Measurements from ENCODE around the gene PILRA.
"Not testable (repeated sequence)": the region's sequence is repeated elsewhere in the genome, so short reads cannot be mapped to it uniquely, and the experiment has no call there.

Gene PILRA

DNA sequence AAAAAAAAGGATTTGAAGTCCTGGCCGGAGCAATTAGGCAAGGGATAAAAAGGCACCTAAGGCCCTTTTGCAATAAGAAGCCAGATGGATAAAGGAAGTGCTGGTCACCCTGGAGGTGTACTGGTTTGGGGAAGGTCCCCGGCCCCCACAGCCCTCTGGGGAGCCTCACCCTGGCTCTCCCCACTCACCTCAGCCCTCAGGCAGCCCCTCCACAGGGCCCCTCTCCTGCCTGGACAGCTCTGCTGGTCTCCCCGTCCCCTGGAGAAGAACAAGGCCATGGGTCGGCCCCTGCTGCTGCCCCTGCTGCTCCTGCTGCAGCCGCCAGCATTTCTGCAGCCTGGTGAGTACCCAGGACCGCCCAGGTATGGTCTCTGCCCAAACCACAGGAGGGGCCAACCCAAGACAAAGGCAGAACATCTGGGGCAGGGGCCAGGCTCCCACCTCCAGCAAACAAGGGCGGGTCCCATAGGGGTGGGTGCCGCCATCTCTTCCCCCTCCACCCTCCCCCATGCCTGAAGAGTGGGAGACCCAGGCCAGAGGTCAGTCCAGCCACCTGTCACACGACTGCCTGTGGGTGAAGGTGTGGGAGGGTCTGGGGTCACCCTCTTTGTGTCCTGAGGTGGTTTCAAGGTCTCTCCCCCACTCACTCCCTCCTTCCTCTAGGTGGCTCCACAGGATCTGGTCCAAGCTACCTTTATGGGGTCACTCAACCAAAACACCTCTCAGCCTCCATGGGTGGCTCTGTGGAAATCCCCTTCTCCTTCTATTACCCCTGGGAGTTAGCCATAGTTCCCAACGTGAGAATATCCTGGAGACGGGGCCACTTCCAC lies 15.0 kb upstream of the PILRA start, which contains the start of gene PILRB:
PILRB (plus strand) TSS at position 91 of the 830 bp plus-strand sequence; CDS start at position 277, 186 bp downstream.
- no peak for DNase-seq

DNA sequence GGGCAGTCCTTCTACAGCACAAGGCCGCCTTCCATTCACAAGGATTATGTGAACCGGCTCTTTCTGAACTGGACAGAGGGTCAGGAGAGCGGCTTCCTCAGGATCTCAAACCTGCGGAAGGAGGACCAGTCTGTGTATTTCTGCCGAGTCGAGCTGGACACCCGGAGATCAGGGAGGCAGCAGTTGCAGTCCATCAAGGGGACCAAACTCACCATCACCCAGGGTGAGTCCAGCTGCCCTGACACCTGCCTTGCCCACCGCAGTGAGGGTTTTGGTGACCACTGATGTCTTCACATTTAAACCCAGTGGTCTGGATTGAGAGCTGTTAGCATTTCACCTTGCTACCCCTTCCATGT lies 14.5 kb upstream of the PILRA start:
- DNase-seq = no peak

DNA sequence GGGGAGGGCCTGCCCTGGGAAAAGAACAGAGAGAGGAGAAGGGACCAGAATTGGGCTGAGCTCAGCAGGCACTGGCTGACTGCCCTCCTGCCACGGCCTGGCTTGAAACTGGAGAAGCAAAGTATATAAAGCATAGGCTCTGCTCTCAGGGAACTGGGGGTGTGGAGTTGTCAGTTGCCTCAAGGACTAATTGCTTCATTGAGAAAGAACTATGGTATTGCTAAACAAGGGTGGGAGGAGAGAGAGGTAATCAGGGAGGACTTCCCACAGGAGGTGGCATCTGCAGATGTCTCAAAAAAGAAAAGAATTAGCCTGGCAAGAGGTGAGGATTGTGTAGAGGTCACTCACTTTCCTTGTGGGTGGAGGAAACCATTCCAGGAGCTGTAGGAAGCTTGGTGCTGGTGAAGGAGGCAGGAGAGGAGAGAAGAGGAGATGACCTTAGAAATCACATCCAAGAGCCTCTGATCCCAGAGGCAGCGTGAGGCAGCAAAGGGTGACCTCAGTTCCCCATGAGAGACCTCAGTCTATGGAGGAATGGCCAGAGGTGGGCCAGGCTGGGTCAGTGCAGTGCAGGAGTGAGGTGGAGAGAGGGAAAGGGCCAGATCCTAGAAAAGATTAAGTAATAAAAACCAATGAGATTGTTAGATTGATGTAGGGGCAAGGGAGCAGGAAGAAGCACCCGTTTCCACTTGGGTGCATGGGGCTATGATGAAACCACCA lies 13.0 kb upstream of the PILRA start:
- DNase-seq = no peak

DNA sequence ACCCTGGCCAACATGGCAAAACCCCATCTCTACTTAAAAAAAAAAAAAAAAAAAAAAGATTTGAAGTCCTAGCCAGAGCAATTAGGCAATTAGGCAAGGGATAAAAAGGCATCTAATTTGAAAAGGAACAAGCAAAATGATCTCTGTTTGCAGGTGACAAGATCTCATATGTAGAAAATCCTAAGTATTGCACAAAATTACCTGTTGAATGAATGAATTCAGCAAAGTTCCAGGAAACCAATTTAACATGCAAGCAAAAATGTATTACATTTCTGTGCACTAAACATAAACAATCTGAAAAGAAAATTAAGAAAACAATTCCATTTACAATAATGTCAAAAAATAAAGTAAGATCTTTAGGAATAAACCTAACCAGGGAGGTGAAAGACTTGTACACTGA lies 10.2 kb upstream of the PILRA start:
- no peak for DNase-seq

DNA sequence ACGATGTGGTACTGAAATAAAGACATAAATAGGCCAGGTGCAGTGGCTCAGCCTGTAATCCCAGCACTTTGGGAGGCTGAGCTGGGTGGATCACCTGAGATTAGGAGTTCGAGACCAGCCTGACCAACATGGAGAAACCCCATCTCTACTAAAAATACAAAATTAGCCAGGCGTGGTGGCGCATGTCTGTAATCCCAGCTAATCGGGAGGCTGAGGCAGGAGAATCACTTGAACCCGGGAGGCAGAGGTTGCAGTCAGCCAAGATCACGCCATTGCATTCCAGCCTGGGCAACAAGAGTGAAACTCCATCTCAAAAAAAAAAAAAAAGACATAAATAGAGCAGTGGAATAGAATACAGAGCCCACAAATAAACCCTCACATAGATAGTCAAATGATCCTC lies 9.5 kb upstream of the PILRA start:
- not testable (repeated sequence) for DNase-seq

DNA sequence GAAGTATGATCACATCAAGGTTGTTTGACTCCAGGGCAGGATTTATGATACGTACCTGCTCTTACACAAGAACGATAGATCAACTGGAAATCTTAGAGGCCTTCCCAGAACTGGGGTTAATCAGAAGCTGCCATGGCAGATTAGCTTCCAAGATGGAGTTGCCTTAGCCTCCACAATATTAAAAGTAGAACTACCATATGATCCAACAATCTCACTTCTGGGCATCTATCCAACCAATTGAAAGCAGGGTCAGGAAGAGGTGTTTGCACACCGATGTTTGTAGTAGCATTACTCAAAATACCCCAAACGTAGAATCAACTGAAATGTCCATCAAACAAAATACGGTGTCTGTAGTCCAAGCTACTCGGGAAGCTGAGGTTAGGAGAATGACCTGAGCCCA lies 8.8 kb upstream of the PILRA start:
- DNase-seq = no peak

DNA sequence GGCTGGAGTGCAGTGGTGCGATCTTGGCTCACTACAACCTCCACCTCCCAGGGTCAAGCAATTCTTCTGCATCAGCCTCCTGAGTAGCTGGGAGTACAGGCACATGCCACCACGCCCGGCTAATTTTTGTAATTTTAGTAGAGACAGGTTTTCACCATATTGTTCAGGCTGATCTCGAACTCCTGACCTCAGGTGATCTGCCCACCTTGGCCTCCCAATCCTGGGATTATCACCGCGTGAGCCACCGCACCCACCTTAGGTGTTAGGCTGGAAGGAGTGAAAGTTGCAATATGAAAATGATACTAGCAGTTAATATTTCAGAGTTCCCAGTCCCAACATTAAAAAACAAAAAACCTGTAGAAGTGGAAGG lies 7.3 kb upstream of the PILRA start:
- not testable (repeated sequence) for DNase-seq

DNA sequence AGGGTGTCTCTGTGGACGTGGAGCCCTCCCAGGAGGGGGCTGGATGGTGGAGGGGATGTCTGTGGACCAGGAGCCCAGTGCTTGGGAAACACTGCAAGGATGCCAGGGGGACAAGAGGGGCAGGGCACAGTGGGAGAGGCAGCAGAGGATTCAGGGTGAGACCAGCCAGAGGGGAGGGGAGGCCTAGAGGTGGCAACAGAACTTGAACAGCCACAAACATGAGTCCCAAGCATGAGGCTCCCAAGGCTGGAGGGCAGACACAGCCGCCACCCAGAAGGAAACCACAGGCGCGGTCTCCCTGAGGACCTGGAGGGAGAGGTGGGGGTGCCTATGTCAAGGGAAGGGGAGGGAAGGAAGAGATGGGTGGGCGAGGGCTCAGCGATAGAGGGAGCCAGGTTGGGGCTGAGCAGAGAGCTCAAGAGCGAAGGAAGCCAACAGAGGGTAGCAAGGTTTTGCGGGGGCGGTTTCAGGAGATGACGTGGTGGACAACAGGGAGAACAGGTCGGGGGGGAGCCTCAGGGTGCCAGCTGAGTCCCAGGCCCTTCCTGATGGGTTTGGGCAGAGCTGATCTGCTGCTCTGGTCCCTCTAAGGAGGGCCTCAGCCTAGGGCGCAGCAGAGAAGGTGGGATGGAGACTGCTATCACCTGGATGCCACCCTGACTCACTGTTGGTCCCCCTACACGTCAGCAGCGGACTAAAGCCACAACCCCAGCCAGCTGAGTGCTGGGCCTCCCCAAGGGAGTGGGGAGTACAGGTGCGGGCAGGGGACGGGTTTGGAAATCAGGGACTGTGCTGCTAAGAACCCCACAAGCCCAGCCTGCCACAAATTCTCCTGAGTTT lies 6.7 kb upstream of the PILRA start:
- no peak for DNase-seq

DNA sequence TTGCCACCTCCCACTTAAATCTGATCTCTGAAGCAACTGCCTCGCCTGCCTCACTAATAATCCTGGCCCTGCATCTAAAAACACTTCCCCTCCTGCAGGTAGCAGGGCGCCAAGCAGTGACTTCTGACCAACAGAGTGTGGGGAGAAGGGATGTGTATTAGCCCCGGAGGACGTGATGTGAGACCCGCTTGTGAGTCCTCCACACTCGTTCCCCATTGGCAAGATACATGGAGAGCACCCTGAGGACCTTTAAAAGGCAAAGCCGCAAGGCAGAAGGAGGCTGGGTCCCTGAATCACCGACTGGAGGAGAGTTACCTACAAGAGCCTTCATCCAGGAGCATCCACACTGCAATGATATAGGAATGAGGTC lies 6.1 kb upstream of the PILRA start:
- no peak for DNase-seq

DNA sequence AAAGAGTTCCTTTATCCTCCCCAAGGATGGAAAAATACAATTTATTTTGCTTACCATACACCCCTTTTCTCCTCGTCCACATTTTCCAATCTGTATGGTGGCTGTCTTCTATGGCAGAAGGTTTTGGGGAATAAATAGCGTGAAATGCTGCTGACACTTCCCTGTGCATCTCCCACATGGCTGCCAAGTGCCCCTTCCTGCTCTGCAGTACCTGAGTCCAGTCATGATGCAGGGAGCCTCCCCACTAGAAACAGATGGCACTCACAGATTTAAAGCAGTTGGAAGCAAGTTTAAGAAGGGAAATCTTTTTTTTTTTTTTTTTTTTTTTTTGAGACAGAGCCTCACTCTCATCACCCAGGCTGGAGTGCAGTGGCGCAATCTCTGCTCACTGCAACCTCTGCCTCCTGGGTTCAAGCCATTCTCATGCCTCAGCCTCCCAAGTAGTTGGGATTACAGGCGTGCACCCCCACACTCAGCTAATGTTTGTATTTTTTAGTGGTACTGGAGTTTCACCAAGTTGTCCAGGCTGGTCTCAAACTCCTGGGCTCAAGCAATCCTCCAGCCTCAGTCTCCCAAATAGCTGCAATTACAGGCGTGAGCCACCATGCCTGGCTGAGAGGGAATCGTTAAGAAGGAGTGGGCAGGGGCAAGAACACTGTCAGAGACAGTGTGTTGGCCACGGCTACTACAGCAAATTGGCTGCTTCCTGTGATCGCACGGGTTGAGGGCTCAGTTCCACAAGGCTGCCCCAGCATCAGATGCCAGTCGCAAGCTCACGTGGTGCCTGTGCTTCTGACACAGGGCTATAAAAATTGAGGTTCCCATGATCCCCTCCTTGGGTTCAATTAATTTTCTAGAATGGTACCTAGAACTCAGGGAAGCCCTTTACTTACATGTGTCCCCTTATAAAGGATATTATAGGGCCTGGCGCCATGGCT lies 5.3 kb upstream of the PILRA start:
- DNase-seq = no peak

DNA sequence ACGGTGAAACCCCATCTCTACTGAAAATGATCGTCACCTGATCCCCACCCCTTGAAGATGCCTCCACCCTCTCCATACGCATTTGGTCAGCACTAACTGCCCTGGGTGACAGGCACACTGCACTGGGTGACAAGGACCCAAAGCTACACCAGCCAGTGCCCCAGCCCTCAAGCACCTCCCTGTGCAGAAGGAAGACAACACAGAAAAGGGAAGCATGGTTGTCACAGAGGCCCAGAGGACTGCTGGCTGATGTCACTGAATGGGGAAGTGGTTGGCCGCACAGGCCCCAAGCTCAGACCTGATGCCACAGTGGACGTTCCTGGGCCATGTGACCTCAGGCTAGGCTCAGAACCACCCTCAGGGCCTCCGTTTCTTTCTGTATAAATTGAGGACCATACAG lies 4.2 kb upstream of the PILRA start:
- DNase-seq = no peak

DNA sequence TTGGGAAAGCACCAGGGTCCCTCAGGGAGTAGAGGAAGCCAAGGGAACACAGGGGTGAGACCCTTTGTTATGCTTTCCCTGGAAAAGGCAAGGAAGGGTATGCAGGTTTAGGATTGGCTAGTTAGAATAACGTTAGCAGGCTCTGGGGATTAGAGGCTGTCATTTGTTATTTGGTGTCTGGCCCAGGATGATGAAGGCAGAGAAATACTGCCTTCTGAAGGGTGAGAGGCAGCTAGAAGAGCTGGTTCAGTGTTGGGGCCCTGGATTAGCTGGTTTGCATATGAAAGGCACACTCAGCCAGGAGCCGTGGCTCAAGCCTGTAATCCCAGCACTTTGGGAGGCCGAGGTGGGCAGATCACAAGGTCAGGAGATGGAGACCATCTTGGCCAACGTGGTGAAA lies 3.0 kb upstream of the PILRA start:
- DNase-seq = no peak

DNA sequence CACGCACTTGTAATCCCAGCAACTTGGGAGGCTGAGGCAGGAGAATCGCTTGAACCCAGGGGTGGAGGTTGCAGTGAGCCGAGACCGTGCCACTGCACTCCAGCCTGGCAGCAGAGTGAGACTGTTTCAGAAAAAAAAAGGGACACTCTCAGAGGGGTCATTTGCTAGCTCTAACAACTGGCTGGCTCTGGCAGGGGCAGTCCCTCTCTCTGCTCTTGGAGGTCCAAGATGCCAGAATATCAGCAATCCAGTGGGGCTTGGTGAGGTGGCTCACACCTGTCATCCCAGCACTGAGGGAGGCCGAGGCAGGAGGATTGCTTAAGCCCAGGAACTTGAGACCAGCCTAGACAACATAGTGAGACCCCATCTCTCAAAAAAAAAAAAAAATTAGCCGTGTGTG lies 2.5 kb upstream of the PILRA start:
- no peak for DNase-seq

DNA sequence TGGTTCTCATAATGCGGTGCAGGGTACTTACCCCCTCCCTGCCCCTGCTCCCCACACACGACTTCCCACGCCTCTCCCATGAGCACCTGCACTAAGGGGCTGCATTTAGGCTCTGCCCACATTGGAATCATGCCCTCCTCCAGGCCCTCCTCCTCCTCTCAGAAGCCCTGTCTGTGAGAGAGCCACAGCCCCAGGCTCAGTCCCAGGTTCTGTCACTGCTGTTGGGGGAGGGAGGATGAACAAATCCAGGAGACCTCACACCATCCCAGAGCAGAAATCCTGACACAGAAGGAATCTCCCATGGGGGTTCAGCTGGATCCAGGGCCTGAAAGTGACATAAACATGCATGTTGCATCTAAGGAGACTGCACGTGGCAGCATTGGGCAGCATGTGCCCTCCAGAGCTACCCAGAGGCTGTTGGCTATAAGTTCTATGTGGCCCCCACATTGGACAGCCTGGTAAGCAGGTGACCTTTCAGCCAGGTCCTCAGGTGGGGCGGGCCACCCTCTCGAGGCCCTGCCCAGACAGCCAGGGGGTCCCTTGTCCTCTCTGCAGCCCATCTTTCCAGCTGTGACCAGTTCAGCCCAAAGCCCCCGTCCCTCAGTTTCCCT lies 1.6 kb upstream of the PILRA start:
- DNase-seq = no peak

DNA sequence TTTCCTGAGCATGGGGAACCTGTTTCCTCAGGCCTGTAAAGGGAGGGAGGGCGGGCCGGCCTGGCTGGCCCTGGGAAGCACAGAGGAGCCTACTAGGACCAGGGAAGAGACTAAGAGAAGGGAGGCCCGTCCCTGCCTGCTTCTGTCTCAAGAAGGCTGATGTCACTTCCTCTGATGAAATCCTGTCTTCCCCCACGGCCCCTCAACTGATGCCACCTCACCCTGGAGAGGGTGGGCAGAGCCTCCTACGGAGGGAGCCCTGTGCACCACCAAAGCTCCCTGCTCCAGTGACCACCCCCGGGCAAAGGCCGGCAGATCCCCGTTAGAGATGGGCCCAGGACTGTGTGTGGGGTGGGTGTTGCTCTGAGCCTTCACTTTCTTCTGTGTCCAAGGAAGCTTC lies 1.0 kb upstream of the PILRA start:
- no peak for DNase-seq

DNA sequence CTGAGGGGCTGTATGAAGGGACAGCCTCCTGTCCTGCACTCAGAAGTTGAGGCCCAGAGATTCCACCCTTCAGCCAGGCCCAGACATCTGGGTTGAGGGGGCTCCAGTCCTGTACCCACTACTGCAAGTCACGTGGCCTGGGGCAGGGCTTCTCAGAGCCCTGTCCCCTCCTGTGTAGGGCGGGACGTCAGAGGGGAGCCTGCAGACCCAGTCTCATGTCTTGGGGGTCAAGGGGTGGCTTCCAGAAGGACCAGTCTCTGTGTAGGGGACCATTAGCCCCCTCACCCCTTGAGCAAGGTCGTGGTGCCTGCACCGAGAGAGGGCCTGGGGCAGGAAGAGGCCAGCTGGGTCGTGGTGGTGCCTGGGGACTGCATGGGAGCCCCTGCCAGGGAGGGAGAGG lies 593 bp upstream of the PILRA start:
- no peak for DNase-seq

DNA sequence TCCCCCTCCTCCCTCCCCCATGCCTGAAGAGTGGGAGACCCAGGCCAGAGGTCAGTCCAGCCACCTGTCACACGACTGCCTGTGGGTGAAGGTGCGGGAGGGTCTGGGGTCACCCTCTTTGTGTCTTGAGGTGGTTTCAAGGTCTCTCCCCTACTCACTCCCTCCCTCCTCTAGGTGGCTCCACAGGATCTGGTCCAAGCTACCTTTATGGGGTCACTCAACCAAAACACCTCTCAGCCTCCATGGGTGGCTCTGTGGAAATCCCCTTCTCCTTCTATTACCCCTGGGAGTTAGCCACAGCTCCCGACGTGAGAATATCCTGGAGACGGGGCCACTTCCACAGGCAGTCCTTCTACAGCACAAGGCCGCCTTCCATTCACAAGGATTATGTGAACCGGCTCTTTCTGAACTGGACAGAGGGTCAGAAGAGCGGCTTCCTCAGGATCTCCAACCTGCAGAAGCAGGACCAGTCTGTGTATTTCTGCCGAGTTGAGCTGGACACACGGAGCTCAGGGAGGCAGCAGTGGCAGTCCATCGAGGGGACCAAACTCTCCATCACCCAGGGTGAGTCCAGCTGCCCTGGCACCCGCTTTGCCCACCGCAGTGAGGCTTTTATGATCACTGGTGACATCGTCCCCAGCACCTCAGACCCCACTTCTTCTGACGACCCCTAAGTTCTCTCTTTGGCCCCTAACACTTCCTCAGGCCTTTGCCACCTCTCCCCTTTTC lies 747 bp downstream of the PILRA start:
- not testable (repeated sequence) for DNase-seq

DNA sequence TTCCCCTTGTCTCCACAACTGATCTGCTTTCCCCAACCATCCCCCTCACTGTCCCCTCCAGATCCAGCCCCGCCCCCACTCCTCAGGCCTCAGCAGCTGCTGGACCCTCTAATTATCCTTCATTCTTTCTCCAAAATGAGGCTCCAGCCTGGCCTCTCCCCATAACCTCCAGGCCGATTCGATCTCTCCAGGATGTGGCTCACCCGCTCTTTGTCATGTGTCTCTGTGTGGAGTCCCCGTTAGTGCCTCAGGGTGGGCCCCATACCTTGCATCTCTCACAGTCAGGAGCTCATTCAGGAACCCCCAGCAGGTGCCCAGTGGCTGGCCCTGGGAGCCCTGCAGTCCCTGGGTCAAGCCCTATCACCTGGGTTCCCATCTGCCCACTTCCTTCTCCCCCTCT lies 1.3 kb downstream of the PILRA start:
- DNase-seq = no peak

DNA sequence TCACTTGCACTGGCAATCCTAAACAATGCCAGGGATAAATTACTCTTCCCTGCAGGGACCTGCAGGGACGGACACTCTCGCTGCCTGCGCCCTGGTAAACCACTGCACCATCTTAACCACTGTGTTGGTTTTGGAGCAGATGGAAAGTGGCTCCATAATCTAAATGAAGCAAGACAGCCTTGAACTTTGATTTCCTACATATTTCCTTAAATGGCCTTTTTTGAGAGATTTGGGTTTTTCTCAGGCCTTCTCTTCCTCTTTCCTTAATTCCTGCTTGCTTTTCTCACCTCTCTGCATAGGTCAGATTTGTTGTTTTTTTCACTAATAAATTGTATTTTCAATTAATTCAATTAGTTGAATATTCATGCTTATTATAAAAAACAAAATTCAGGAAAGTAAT lies 2.8 kb downstream of the PILRA start:
- DNase-seq = no peak

DNA sequence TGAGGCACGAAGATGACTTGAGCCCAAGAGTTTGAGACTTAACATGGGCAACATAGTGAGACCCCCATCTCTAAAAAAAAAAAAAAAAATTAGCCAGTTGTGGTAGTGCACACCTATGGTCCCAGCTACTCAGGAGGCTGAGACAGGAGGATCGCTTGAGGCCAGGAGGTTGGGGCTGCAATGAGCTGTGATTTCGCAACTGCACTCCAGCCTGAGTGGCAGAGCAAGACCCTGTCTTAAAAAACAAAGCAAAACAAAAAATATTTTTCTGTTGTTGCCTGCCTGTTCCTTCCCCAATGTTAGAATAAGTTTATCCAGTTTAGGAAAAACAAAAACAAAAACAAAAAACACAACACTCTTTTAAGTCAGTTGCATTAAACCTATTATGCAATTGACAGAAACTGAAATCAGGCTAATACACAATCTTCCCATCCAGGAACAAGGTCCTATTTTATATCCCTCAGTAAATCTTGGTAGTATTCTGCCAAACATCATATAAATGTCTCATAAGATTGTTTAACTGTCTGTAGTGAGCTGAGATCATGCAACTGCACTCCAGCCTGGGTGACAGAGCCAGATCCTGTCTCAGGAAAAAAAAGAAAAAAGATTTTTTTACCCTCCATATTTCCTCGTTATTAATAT lies 4.9 kb downstream of the PILRA start:
- no peak for DNase-seq

DNA sequence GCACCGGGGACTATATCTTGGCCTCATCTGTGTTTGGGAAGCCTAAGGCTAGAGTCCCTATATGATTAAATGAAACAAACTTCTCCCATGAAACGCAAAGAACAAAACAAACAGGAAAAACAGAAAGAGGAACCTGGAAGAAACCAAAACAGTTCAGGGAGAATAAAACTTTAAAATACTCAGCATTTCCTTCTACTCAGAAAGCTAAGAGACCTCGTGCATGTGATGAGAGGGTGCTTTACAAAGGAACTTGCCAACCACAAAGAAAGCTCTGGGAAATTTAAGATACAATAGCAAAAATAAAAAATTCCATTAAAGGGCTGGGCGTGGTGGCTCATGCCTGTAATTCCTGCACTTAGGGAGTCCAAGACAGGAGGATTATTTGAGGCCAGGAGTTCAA lies 6.9 kb downstream of the PILRA start:
- no peak for DNase-seq

Measured in NCI-H1417 (cell line).